Keratinocyte (primary cell): ENCODE results near the gene SAMM50. TPM values are rescaled to one million over a fixed set of nuclear protein-coding genes. Genes with fewer than 3 reads are reported as not detected.
"Not testable (repeated sequence)": the region's sequence is repeated elsewhere in the genome, so short reads cannot be mapped to it uniquely, and the experiment has no call there.

Experiments used
- DNase-seq: peaks from one replicate; pipeline ENCODE4 v3.0.0-alpha.2; 2011; ENCODE audit warnings: low read depth, missing footprints, low spot score
- FAIRE-seq: peaks from 2 replicates; lab custom pipeline; 2011; peaks lifted over from hg19 to GRCh38; lab: Jason Lieb, UNC
- H2AFZ ChIP-seq: 2 replicates; pipeline ENCODE4 v1.6.0; 2012; ENCODE audit warnings: low read length, control low read depth, inconsistent platforms; ENCODE audit not compliant: control insufficient read depth
- H3K27ac ChIP-seq: 2 replicates; pipeline ENCODE4 v1.5.1; 2011; ENCODE audit warnings: low read length; ENCODE audit not compliant: control insufficient read depth, insufficient read depth
- H3K27me3 ChIP-seq: 3 replicates; pipeline ENCODE4 v1.6.0; 2011; ENCODE audit warnings: low read length; ENCODE audit not compliant: control insufficient read depth, insufficient read depth; ENCODE audit errors: extremely low read depth
- H3K36me3 ChIP-seq, 2 experiments: 2 replicates in 1 of 2; 3 replicates in 1 of 2; pipeline ENCODE4 v1.5.1; 2011; ENCODE audit warnings: low read length in 2 of 2, mild to moderate bottlenecking in 1 of 2; ENCODE audit not compliant: control insufficient read depth in 2 of 2, insufficient read depth in 2 of 2; ENCODE audit errors: extremely low read depth in 1 of 2
- H3K4me1 ChIP-seq: 3 replicates; pipeline ENCODE4 v1.5.1; 2011; ENCODE audit warnings: low read length; ENCODE audit not compliant: control insufficient read depth, insufficient read depth; ENCODE audit errors: extremely low read depth
- H3K4me2 ChIP-seq: 3 replicates; pipeline ENCODE4 v1.6.0; 2011; ENCODE audit warnings: low read depth, low read length; ENCODE audit not compliant: control insufficient read depth, insufficient read depth; ENCODE audit errors: extremely low read depth
- H3K4me3 ChIP-seq, 3 experiments: fragments of 200-600 bp in 1 of 3; sonication (generic) in 1 of 3; 2 replicates in 2 of 3; 3 replicates in 1 of 3; pipeline ENCODE4 v1.5.1; 2011 to 2016; ENCODE audit warnings: low read length in 3 of 3, mild to moderate bottlenecking in 3 of 3, control low read depth in 2 of 3, inconsistent platforms in 1 of 3, low read depth in 1 of 3, mixed read lengths in 1 of 3, mixed run types in 1 of 3, moderate library complexity in 1 of 3; ENCODE audit not compliant: control insufficient read depth in 2 of 3, insufficient read depth in 2 of 3; ENCODE audit errors: extremely low read depth in 1 of 3
- H3K79me2 ChIP-seq: 2 replicates; pipeline ENCODE4 v1.6.0; 2012; ENCODE audit warnings: low read length; ENCODE audit not compliant: control insufficient read depth, insufficient read depth
- H3K9ac ChIP-seq: 3 replicates; pipeline ENCODE4 v1.6.0; 2011; ENCODE audit warnings: low read length; ENCODE audit not compliant: control insufficient read depth, insufficient read depth; ENCODE audit errors: extremely low read depth
- H3K9me1 ChIP-seq: 3 replicates; pipeline ENCODE4 v1.6.0; 2011; ENCODE audit warnings: low read length; ENCODE audit not compliant: control insufficient read depth, insufficient read depth; ENCODE audit errors: extremely low read depth
- H3K9me3 ChIP-seq: 2 replicates; pipeline ENCODE4 v1.5.1; 2012; ENCODE audit warnings: low read depth, low read length; ENCODE audit not compliant: control insufficient read depth
- H4K20me1 ChIP-seq: 3 replicates; pipeline ENCODE4 v1.6.0; 2011; ENCODE audit warnings: low read length; ENCODE audit not compliant: control insufficient read depth, insufficient read depth; ENCODE audit errors: extremely low read depth
- EZH2 ChIP-seq: IDR thresholded peaks from one replicate; pipeline ENCODE4 v1.6.1; 2012; ENCODE audit warnings: inconsistent platforms, mild to moderate bottlenecking, low read length, moderate library complexity
- dilution Hi-C: fragments of 300-500 bp; cut with MboI; formaldehyde crosslinking; loops from one replicate; pipeline ENCODE4 v1.7.0; 2020; ENCODE audit warnings: low sequenced_read_pairs; ENCODE audit not compliant: extremely low pct_ligation_motif_present
- polyA plus RNA-seq, 5 experiments: library from polyadenylated mRNA; depleted of rRNA in 3 of 5; stranded (reverse) in 3 of 5; stranded (forward) in 1 of 5; unstranded in 1 of 5; fragments of >200 nt; gene quantifications; 1 replicate in 1 of 5; 2 replicates in 3 of 5; 3 replicates in 1 of 5; pipeline versions ENCODE4 v1.2.1 to v1.2.3, GENCODE V29; 2011 to 2012; ENCODE audit warnings: missing spikeins in 2 of 5, low read depth in 1 of 5, low replicate concordance in 1 of 5
- TF ChIP-seq, protein P1 (sequence below), 3 experiments: IDR thresholded peaks in 1 of 3; conservative IDR thresholded peaks in 1 of 3; optimal IDR thresholded peaks in 1 of 3; 2 replicates in 2 of 3; 3 replicates in 1 of 3; pipeline versions ENCODE3 to v1.5.1; 2011; ENCODE audit warnings: low read length in 3 of 3, mild to moderate bottlenecking in 3 of 3, moderate library complexity in 2 of 3, control low read depth in 1 of 3, inconsistent platforms in 1 of 3; ENCODE audit not compliant: insufficient read depth in 2 of 3; ENCODE audit errors: extremely low read depth in 1 of 3

The SAMM50 gene
- polyA plus RNA-seq, 1 donor (not counting 4 experiments of a cell fraction or from before 2014, with no cell fraction given), result 54.6 TPM

DNA sequence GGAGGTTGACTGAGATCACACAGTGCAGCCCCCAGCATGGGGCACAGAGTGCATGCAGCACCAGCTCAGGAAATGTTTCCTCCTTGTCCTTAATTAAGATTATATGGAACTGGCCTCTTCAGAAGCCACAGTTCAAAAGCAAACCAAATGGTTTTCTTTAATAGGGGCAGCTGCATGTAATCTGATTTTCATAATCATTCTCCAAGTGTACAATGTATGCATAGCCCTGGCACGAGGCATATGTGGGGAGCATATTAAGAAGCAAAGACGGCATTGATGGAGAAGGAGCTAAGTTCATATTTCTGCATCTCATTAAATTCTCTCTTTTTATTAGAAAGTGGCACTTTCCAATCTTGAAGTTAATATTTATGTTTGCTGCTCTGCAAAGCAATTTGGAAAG is 59.0 kb downstream of the SAMM50 start:
- DNase-seq (no peak), FAIRE-seq (no peak)
- Histone ChIP-seq H3K79me2 (no peaks in the 10 kb centered on the region), H3K4me2 (no peak overlapping the region), H3K4me3 (no peak overlapping the region), H3K9me1 (peaks cover 2% of the 10 kb centered on the region), H3K9ac (no peak overlapping the region), H3K9me3 (no peaks in the 10 kb centered on the region), H2AFZ (no peak overlapping the region), H3K4me1 (peaks cover 10% of the 10 kb centered on the region), H3K36me3 (no peaks in the 10 kb centered on the region), H3K27ac (no peak overlapping the region), H4K20me1 (no peaks in the 10 kb centered on the region), H3K27me3 (no peaks in the 10 kb centered on the region)
- dilution Hi-C loops, result no loop called here
- TF ChIP-seq EZH2, result no peak
- TF ChIP-seq, protein P1, sequence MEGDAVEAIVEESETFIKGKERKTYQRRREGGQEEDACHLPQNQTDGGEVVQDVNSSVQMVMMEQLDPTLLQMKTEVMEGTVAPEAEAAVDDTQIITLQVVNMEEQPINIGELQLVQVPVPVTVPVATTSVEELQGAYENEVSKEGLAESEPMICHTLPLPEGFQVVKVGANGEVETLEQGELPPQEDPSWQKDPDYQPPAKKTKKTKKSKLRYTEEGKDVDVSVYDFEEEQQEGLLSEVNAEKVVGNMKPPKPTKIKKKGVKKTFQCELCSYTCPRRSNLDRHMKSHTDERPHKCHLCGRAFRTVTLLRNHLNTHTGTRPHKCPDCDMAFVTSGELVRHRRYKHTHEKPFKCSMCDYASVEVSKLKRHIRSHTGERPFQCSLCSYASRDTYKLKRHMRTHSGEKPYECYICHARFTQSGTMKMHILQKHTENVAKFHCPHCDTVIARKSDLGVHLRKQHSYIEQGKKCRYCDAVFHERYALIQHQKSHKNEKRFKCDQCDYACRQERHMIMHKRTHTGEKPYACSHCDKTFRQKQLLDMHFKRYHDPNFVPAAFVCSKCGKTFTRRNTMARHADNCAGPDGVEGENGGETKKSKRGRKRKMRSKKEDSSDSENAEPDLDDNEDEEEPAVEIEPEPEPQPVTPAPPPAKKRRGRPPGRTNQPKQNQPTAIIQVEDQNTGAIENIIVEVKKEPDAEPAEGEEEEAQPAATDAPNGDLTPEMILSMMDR (optimal IDR thresholded peaks at IDR 0.05 in 1 of 3, IDR thresholded peaks at IDR 0.05 in 1 of 3, conservative IDR thresholded peaks at IDR 0.05 in 1 of 3; ENCODE audit: extremely low read depth in 1 of 3, insufficient read depth in 2 of 3, low read length in 3 of 3), result no peak

DNA sequence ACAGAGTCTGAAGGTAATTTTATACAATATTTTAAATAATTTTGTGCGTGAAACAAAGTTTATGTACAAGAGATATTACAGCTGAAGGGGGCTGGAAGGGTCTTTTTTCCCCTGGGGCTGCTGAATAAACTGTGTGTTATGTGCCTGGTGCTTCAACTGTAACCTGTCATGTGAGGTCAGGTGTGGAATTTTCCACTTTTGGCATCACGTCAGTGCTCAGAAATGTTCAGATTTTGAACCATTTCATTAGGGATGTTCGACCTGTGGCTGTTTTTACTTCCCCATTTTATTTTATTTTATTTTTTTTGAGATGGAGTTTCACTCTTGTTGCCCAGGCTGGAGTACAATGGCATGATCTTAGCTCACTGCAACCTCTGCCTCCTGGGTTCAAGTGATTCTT is 61.3 kb downstream of the SAMM50 start:
- DNase-seq, H3K4me2 ChIP-seq, H3K9ac ChIP-seq, H3K27me3 ChIP-seq, H3K36me3 ChIP-seq, FAIRE-seq, H4K20me1 ChIP-seq, H3K27ac ChIP-seq, H3K9me3 ChIP-seq, H3K4me3 ChIP-seq, dilution Hi-C loops, H2AFZ ChIP-seq, H3K79me2 ChIP-seq, H3K9me1 ChIP-seq: not testable (repeated sequence)
- H3K4me1 ChIP-seq, result peaks cover 17% of the 10 kb centered on the region

DNA sequence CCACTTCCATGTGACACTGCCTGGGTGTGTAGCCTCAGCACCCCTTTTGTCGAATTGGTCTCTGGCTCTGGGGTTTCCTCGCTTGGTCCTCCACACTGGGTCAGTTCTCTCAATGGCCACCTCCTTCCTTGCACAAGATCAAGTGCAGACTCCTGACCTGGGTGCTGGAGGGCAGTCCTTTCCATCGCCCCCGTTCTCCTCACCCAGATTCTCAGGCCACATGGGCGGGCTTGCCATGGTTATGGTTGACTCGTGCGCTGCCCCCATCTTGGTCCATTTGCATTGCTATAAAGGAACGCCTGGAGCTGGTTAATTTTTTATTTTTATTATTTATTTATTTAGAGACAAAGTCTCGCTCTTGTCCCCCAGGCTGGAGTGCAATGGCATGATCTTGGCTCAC is 63.4 kb downstream of the SAMM50 start:
- H2AFZ ChIP-seq, result no peak overlapping the region
- H3K4me3 ChIP-seq, result no peak overlapping the region
- no peaks in the 10 kb centered on the region for H3K36me3 ChIP-seq
- H3K27me3 ChIP-seq, result no peaks in the 10 kb centered on the region
- H4K20me1 ChIP-seq, result no peaks in the 10 kb centered on the region
- peaks cover 2% of the 10 kb centered on the region for H3K9me1 ChIP-seq
- H3K9ac ChIP-seq, result no peak overlapping the region
- dilution Hi-C loops, result no loop called here
- TF ChIP-seq, protein P1 (optimal IDR thresholded peaks at IDR 0.05 in 1 of 3, IDR thresholded peaks at IDR 0.05 in 1 of 3, conservative IDR thresholded peaks at IDR 0.05 in 1 of 3; ENCODE audit: extremely low read depth in 1 of 3, insufficient read depth in 2 of 3, low read length in 3 of 3), result no peak
- TF ChIP-seq EZH2, result no peak
- H3K27ac ChIP-seq, result no peak overlapping the region
- no peak for FAIRE-seq
- DNase-seq, result no peak
- H3K9me3 ChIP-seq, result no peaks in the 10 kb centered on the region
- H3K4me1 ChIP-seq, result peaks cover 8% of the 10 kb centered on the region
- H3K79me2 ChIP-seq, result no peaks in the 10 kb centered on the region
- no peak overlapping the region for H3K4me2 ChIP-seq
